Measurements from ENCODE around the gene PTPRG.

DNA sequence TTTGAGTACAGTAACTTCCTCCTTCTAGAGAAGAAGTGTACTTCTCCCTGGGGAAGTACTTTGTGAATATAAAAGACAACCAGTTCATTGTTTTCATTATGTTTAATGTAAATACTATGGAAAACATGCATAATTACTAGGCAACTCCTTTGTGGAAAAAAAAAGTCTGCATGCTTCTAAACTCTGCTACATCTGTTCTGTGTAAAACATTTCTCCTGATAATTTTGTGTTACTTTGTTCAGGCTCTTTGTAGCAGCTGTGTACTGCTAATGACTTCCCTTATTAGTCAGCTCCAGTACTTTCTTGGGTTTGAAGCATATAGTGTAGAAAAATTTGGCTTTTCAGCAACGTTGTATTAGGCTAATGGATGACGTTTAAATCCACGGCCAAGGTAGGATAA lies 700.4 kb downstream of the PTPRG start:
- TF ChIP-seq, protein P1, sequence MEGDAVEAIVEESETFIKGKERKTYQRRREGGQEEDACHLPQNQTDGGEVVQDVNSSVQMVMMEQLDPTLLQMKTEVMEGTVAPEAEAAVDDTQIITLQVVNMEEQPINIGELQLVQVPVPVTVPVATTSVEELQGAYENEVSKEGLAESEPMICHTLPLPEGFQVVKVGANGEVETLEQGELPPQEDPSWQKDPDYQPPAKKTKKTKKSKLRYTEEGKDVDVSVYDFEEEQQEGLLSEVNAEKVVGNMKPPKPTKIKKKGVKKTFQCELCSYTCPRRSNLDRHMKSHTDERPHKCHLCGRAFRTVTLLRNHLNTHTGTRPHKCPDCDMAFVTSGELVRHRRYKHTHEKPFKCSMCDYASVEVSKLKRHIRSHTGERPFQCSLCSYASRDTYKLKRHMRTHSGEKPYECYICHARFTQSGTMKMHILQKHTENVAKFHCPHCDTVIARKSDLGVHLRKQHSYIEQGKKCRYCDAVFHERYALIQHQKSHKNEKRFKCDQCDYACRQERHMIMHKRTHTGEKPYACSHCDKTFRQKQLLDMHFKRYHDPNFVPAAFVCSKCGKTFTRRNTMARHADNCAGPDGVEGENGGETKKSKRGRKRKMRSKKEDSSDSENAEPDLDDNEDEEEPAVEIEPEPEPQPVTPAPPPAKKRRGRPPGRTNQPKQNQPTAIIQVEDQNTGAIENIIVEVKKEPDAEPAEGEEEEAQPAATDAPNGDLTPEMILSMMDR (IDR thresholded peaks at IDR 0.05 in 4 of 5, conservative IDR thresholded peaks at IDR 0.05 in 1 of 5), result no peak
- no peak for TF ChIP-seq POLR2A (IDR thresholded peaks at IDR 0.05)
